ENCODE results near the gene GNA14.
"Not testable (repeated sequence)": the region's sequence is repeated elsewhere in the genome, so short reads cannot be mapped to it uniquely, and the experiment has no call there.

GNA14 gene

GRCh38 chr9:77449240-77450084 lies 198.7 kb downstream of the GNA14 start:
- DNase-seq (ENCODE audit: low read depth), result peak; percentile 85

- DNase-seq (ENCODE audit: low read depth), result no peak
Observed at GRCh38 chr9:77447646-77448045, 200.5 kb downstream of the GNA14 start.

- no peak for DNase-seq (ENCODE audit: low read depth)
Observed at GRCh38 chr9:77442436-77442835, 205.7 kb downstream of the GNA14 start.

- not testable (repeated sequence) for DNase-seq (ENCODE audit: low read depth)
Observed at GRCh38 chr9:77441124-77441523, 207.0 kb downstream of the GNA14 start.

GRCh38 chr9:77440057-77440456 lies 208.1 kb downstream of the GNA14 start:
- no peak for DNase-seq (ENCODE audit: low read depth)

- no peak for DNase-seq (ENCODE audit: low read depth)
Observed at GRCh38 chr9:77438653-77439052, 209.5 kb downstream of the GNA14 start.

- DNase-seq (ENCODE audit: low read depth), result no peak
Observed at GRCh38 chr9:77435688-77436087, 212.4 kb downstream of the GNA14 start.

- DNase-seq (ENCODE audit: low read depth), result no peak
Observed at GRCh38 chr9:77435277-77435676, 212.8 kb downstream of the GNA14 start.

- no peak for DNase-seq (ENCODE audit: low read depth)
Observed at GRCh38 chr9:77433675-77434445, 214.3 kb downstream of the GNA14 start.

- no peak for DNase-seq (ENCODE audit: low read depth)
Observed at GRCh38 chr9:77432053-77432452, 216.1 kb downstream of the GNA14 start.

GRCh38 chr9:77429928-77430327 lies 218.2 kb downstream of the GNA14 start:
- no peak for DNase-seq (ENCODE audit: low read depth)

- no peak for DNase-seq (ENCODE audit: low read depth)
Observed at GRCh38 chr9:77427256-77427927, 220.7 kb downstream of the GNA14 start.

GRCh38 chr9:77426712-77427111 lies 221.4 kb downstream of the GNA14 start:
- DNase-seq (ENCODE audit: low read depth), result no peak

GRCh38 chr9:77424993-77425392 lies 223.1 kb downstream of the GNA14 start:
- no peak for DNase-seq (ENCODE audit: low read depth)

GRCh38 chr9:77423841-77424240 lies 224.3 kb downstream of the GNA14 start:
- no peak for DNase-seq (ENCODE audit: low read depth)

GRCh38 chr9:77422969-77423368 lies 225.2 kb downstream of the GNA14 start:
- no peak for DNase-seq (ENCODE audit: low read depth)

- DNase-seq (ENCODE audit: low read depth), result no peak
Observed at GRCh38 chr9:77421506-77422265, 226.4 kb downstream of the GNA14 start.

- no peak for DNase-seq (ENCODE audit: low read depth)
Observed at GRCh38 chr9:77420641-77421040, 227.5 kb downstream of the GNA14 start.

- no peak for DNase-seq (ENCODE audit: low read depth)
Observed at GRCh38 chr9:77418226-77418625, 229.9 kb downstream of the GNA14 start.

- DNase-seq (ENCODE audit: low read depth), result no peak
Observed at GRCh38 chr9:77417566-77417965, 230.6 kb downstream of the GNA14 start.

- DNase-seq (ENCODE audit: low read depth), result not testable (repeated sequence)
Observed at GRCh38 chr9:77408521-77408920, 239.6 kb downstream of the GNA14 start.

- DNase-seq (ENCODE audit: low read depth), result no peak
Observed at GRCh38 chr9:77403239-77403638, 244.9 kb downstream of the GNA14 start.

All from non-pigmented ciliary epithelial cell (primary cell).